ENCODE measurements around the gene TAS1R3.

TAS1R3 gene

GRCh38 chr1:1331068-1331965, at the start of gene TAS1R3:
TSS of gene TAS1R3 (plus strand) at chr1:1331280. CDS start at chr1:1331346, 66 bp downstream.
- no peak for DNase-seq

DNA sequence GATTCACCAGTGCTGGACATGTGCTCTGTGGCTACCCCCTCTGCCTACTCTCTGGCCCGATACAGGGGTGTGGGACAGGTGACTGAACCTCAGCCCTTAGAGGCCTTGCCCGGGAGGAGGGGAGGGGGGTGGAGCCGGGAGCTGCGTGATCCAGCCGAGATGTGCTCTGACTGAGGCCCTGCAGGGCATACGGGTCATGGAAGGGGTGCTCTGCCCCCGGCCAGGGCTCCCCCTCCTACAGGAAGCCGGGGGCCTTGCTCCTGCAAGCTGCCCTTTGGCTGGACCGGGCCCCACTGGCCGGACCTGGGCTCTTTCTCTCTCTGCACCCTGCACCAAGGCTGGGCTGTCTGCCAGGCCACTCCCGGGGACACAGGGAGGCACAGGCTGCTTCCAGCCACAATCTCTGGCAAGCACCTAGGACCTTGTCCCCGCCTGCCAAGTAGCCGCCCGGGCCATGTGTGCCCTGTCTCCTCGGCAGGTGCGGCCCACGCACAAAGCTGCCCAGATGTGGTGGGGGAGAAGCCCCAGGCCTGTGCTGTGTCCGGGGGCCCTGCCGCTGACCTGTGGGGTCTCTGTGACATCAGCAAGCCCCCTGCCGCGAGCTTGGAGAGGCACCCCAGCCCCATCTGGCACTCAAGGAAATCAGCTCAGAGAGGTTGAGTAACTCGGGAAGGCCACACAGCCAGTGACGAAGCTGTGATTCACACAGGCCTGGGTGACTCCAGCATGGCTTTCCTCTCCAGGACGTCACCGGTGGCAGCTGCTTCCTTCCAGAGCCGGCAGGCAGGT, 49.4 kb upstream of the TAS1R3 start:
- no peak for DNase-seq

- DNase-seq: no peak
These were observed 48.1 kb upstream of the TAS1R3 start for GRCh38 chr1:1282998-1283397.

DNA sequence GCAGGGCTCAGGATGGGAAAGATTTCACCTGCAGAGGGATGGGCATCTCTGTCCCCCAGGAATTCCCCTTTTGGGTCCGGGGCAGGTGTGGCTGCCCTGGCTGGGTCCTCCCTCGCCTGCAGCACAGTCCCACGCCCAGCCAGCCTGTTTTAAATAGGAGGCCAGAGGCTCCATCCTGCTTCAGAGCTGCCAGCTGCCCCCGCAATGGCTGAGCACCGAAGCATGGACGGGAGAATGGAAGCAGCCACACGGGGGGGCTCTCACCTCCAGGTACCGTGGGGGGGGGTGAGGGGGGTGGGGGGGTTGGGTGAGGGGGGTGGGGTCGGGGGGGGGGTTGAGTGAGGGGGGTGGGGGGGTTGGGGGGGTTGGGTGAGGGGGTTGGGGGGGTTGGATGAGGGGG, 47.3 kb upstream of the TAS1R3 start:
- DNase-seq: no peak

DNA sequence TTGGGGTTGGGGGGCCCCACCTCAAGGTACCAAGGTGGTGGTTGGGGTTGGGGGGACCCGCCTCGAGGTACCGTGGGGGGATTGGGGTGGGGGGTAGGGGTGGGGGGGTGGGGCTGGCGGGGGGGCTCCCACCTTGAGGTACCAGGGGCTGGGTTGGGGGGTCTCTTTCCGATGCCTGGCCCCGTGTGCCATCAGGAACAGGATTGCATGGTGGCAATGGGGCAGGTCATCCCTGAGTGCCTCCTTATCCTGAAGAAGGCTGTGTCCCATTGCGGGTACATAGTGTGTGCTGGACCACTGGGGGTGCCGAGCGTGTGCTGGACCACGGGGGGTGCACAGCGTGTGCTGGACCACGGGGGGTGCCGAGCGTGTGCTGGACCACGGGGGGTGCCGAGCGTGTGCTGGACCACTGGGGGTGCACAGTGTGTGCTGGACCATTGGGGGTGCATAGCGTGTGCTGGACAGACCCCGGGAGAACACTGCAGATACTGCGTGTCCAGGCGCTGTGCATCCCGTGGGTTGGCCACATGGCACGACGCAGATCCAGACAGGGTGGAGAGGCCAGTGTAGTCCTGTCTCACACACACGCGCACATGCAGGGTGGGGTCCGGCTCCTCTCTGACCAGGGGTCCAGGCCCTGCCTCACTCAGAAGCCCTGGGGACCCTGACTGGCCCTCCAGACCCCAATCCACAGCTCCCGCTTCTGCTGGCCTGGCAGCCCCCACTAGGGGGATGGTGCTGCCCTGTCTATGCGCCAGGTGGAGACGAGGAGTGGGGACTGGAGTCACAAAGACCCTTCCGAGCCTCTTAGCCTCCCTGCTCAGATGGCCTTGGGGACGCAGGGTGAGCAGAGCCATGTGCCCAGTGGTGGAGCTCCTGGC, 46.6 kb upstream of the TAS1R3 start:
- no peak for DNase-seq

DNA sequence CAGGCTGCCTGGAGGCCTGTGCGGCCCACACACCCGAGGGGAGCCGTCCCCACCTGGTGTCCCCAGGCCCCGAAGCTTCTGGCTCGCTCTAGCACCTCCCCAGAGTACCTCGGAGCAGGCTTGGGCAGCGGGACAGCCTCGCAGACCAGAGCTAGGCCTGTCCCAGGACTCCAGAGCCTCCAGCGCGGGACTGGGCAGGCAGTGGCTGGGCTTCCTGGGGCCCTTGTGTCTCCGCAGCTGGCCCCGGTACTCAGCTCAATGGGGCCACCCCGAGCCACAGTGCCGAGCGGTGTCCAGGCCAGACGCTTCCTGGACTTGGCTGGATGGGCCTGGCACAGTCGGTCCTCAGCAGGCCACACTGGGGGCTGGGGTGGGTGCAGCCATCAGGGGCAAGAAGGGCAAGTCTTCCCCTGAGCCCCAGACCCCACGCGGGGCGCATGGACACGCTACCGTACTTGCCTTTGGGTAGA, 45.9 kb upstream of the TAS1R3 start:
- DNase-seq: no peak

DNA sequence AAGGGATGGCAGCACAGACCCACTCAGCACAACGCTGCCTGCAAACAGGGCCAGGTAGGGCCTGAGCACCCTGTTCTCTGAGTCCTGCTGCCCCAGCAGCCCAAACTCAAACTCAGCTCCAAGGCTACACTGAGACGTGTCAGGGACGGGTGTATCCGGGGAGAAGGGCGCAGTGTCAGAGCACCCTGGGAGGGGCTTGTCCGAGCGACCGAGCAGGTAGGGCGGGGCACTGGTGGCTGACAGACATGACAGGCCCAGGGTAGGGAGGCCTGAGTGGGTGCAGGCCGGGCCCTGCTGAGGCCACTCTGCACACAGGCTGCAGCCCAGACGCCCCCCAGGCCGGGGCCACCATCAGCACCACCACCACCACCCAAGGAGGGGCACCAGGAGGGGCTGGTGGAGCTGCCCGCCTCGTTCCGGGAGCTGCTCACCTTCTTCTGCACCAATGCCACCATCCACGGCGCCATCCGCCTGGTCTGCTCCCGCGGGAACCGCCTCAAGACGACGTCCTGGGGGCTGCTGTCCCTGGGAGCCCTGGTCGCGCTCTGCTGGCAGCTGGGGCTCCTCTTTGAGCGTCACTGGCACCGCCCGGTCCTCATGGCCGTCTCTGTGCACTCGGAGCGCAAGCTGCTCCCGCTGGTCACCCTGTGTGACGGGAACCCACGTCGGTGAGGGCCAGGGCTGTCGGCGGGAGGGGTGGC, 45.3 kb upstream of the TAS1R3 start:
- no peak for DNase-seq

GRCh38 chr1:1286313-1287261, 44.5 kb upstream of the TAS1R3 start:
- DNase-seq: no peak

- no peak for DNase-seq
These were observed 43.6 kb upstream of the TAS1R3 start for GRCh38 chr1:1287288-1288110.

DNA sequence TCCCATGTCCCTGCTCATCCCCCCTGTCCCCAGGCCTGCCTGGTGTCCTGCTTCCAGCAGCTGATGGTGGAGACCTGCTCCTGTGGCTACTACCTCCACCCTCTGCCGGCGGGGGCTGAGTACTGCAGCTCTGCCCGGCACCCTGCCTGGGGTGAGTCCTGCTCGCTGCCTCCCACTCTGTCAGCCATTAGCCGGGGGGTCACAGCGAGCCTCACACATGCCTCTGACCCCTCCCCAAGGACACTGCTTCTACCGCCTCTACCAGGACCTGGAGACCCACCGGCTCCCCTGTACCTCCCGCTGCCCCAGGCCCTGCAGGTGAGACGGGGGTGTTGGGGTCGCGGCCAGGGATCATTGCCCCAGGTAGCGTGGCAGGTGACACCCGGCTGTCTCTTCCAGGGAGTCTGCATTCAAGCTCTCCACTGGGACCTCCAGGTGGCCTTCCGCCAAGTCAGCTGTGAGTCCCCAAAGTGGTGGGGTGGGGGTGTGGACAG, 40.8 kb upstream of the TAS1R3 start:
- DNase-seq: no peak

DNA sequence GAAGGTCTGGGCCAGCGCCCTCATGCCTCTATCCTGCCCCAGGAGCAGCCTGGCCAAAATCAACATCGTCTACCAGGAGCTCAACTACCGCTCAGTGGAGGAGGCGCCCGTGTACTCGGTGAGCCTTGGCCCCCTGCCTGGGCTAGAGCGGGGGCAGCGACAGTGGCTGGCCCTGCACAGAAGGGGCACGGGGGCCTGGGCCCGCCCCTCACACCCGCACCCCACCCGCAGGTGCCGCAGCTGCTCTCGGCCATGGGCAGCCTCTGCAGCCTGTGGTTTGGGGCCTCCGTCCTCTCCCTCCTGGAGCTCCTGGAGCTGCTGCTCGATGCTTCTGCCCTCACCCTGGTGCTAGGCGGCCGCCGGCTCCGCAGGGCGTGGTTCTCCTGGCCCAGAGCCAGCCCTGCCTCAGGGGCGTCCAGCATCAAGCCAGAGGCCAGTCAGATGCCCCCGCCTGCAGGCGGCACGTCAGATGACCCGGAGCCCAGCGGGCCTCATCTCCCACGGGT, 40.0 kb upstream of the TAS1R3 start:
- DNase-seq: no peak

- DNase-seq: no peak
These were observed 39.3 kb upstream of the TAS1R3 start for GRCh38 chr1:1291548-1292441.

DNA sequence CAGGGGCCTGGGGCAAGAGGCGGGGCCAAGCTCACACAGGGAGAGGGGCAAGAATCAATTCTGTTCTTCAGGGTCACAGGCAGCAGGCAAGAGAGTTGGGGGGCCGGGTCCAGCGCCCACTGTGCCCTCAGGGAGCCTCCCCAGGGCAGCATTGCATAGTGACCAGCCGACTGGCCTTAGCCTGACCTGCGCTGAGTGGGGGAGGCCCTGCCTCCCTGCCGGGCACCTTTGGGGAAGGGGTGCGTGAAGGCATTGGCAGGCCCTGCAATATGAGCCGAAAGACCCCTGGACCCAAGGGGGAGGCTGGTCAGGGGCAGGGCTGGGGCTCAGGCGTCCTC, 38.7 kb upstream of the TAS1R3 start:
- DNase-seq: no peak

GRCh38 chr1:1292851-1293250, 38.2 kb upstream of the TAS1R3 start:
- DNase-seq: no peak

DNA sequence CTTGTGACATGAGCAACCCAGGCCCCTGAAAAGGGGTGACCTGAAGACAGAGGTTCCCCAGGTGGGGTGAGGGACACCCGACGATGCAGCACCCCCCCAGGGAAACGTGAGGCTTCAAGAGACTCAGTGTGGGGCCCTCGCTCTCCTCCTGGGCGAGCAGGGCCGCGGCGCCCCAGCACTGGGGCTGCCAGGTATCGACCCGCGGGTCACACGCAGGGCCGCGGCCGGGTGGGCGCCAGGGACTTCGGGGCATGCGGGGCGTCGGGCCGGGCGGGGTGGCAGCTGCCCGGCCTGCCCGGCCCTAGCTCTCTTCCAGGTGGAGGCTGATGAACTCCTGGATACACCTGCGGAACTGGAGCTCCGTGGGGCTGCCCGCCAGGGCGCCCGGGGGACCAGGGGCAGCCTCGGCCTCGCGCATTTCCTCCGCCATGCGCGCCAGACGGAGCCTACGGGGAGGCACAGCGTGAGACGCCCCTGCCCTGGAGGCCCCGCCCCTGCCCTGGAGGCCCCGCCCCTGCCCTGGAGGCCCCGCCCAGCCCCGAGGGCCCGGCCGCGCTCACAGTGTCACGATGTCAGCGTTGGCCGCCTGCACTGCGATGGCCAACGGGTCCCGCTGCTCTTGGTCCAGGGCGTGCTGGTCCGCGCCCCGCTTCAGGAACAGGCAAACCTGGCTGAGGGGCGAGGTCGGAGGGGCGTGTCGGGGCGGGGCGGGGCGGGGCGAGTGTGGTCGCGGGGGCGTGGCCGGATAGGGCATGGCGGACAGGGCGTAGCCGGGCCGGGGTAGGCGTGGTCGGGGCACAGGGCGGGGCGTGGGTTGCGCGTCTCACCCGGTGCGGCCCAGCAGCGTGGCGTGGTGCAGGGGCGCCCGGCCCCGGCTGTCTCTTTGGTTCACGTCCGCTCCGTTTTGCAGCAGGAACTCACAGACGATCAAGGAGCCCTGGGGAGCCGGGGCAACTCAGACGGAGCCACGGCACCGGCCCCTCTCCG, 37.5 kb upstream of the TAS1R3 start:
- DNase-seq: no peak

- no peak for DNase-seq
These were observed 36.7 kb upstream of the TAS1R3 start for GRCh38 chr1:1294250-1294890.
